Measurements from ENCODE around the gene G3BP1. TPM values are rescaled to one million over a fixed set of nuclear protein-coding genes. Genes with fewer than 3 reads are reported as not detected.
"Not testable (repeated sequence)": the region's sequence is repeated elsewhere in the genome, so short reads cannot be mapped to it uniquely, and the experiment has no call there.

G3BP1 gene
- total RNA-seq (2022) = 291 and 329 TPM in 2 replicates
- Bru-seq, nascent RNA = percentile 98 among the genes with signal in this experiment
- percentile 99 among the genes with signal in this experiment for BruChase-seq, experiment 1, labeled RNA remaining after a 2-hour chase
- BruChase-seq, experiment 2, labeled RNA remaining after a 6-hour chase = percentile 99 among the genes with signal in this experiment
- long read RNA-seq, full-length matches to known transcripts = 558 of 675 reads
- long read RNA-seq, partial matches to known transcripts = 19 of 675 reads
- long read RNA-seq, other reads (novel, unspliced or antisense) = 98 of 675 reads

DNA sequence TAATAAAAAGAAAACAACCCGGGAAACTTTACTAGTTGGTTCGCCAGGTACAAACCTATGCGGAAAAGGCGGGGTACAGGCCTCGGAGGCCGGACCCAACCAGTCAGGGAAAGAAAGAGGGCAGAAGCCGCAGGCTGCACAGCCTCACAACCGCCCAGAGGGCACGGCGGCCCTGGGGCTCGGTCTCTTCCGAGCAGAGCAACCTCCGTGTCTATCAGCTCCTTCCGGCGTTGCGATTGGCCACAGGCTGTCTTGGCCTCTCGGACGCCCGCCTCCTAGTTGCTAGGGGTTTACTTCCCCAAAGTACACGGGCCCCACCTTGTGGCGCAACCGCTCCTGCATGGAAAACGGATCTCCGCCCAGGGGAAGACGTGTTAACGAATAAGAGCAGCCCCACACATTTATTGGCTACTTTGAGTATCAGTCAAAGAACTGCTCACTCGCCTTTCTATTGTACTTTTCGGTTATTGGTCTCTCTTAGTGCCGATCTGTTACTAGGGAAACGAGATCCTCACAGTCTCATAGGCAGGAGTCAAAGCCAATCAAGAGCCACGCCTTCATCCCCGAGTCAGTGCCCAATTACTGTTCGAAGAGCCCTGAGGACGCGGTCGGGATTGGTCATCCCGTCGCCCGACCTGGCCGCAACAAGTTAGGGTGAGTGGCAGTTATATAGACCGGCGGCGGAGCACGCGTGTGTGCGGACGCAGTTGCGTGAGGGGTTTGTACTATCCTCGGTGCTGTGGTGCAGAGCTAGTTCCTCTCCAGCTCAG is at the start of gene G3BP1:
Gene G3BP1, plus strand, starts transcription at position 696 of the 770 bp plus-strand sequence. CDS start 14,667 bp downstream, outside the sequence.
- H3K27me3 ChIP-seq (replicated peaks; ENCODE audit: control insufficient read depth, insufficient read depth, low read length) = no peaks in the 10 kb centered on the region
- peak; percentile 100 for DNase-seq
- H3K4me3 ChIP-seq (ENCODE audit: low read depth, low read length) = peak within 1 kb of the TSS; percentile 98
- peaks cover 29% of the 10 kb centered on the region for H3K36me3 Mint-ChIP-seq (ENCODE audit: insufficient read depth, unreplicated experiment)
- TF ChIP-seq, protein P1, sequence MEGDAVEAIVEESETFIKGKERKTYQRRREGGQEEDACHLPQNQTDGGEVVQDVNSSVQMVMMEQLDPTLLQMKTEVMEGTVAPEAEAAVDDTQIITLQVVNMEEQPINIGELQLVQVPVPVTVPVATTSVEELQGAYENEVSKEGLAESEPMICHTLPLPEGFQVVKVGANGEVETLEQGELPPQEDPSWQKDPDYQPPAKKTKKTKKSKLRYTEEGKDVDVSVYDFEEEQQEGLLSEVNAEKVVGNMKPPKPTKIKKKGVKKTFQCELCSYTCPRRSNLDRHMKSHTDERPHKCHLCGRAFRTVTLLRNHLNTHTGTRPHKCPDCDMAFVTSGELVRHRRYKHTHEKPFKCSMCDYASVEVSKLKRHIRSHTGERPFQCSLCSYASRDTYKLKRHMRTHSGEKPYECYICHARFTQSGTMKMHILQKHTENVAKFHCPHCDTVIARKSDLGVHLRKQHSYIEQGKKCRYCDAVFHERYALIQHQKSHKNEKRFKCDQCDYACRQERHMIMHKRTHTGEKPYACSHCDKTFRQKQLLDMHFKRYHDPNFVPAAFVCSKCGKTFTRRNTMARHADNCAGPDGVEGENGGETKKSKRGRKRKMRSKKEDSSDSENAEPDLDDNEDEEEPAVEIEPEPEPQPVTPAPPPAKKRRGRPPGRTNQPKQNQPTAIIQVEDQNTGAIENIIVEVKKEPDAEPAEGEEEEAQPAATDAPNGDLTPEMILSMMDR (IDR thresholded peaks at IDR 0.05; ENCODE audit: insufficient read depth in 1 of 2, low read depth in 1 of 2, low read length in 1 of 2, severe bottlenecking in 1 of 2, unreplicated experiment in 1 of 2) = peak; percentile 4 to 60
- no TSS peak for BruUV-seq (replicated peaks)
- peaks cover 17% of the 10 kb centered on the region for H3K4me1 Mint-ChIP-seq (ENCODE audit: low read depth, unreplicated experiment)
- intact Hi-C loops (cut with micrococcal nuclease; ENCODE audit: unreplicated experiment) = loop anchor here (1.0 to 5.0 kb wide), 4 partner anchors 13 to 519 kb away; partner anchors contain the start of genes ATOX1 and GM2A
- no peak within 1 kb of the TSS for H3K4me3 Mint-ChIP-seq (ENCODE audit: unreplicated experiment)
- no peaks in the 10 kb centered on the region for H3K9me3 Mint-ChIP-seq (ENCODE audit: unreplicated experiment)
- no peaks in the 10 kb centered on the region for H3K27me3 Mint-ChIP-seq (ENCODE audit: insufficient read depth, unreplicated experiment)
- POLR2A ChIA-PET = interaction anchor here (0.5 to 3.0 kb wide), 12 partner anchors 10 to 518 kb away, joined by 3 to 17 read pairs (median 4); partner anchors contain the start of genes ATOX1 and GM2A
- H3K4me1 ChIP-seq = no peaks in the 10 kb centered on the region; the same call in 1 of the 2 replicates
- no peaks in the 10 kb centered on the region; the same call in 1 of the 2 replicates for H3K36me3 ChIP-seq (ENCODE audit: control insufficient read depth, insufficient read depth, low read length)
- CTCF ChIA-PET = interaction anchor here (0.6 to 2.4 kb wide), 14 partner anchors 12 to 324 kb away, joined by 3 to 25 read pairs (median 4); partner anchors contain the start of genes ATOX1 and SLC36A1
- no peaks in the 10 kb centered on the region for H3K9me3 ChIP-seq
- H3K27ac Mint-ChIP-seq (ENCODE audit: unreplicated experiment) = no peak within 1 kb of the TSS

DNA sequence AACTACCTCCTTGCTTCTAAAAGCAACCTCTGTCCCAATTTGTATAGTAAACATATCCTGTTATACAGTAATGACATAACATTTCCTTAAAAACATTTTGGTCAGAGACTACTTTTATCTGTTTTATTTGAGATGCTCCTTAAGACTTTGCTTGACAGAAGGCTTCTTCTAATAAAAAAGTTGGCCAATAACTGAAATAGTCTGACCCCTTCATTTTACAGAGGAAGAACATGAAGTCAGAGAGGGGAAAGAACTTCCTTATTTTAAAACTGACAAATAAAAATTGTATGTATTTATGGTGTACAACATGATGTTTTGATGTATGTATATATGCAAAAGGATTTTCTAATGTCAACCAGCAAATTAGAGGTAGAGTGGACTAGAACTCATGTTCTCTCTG is 49.2 kb upstream of the G3BP1 start:
- Mint-ChIP-seq H3K27me3 (ENCODE audit: insufficient read depth, unreplicated experiment) (no peaks in the 10 kb centered on the region), H3K4me1 (ENCODE audit: low read depth, unreplicated experiment) (no peaks in the 10 kb centered on the region), H3K4me3 (ENCODE audit: unreplicated experiment) (no peak overlapping the region), H3K9me3 (ENCODE audit: unreplicated experiment) (no peaks in the 10 kb centered on the region), H3K27ac (ENCODE audit: unreplicated experiment) (no peak overlapping the region), H3K36me3 (ENCODE audit: insufficient read depth, unreplicated experiment) (no peaks in the 10 kb centered on the region)
- TF ChIP-seq, protein P1 (IDR thresholded peaks at IDR 0.05; ENCODE audit: insufficient read depth in 1 of 2, low read depth in 1 of 2, low read length in 1 of 2, severe bottlenecking in 1 of 2, unreplicated experiment in 1 of 2) = no peak
- no peak for DNase-seq
- H3K4me1 ChIP-seq = no peaks in the 10 kb centered on the region
- no TSS peak for BruUV-seq (replicated peaks)
- H3K4me3 ChIP-seq (ENCODE audit: low read depth, low read length) = no peak overlapping the region
- H3K9me3 ChIP-seq = no peaks in the 10 kb centered on the region
- CTCF ChIA-PET = no interaction called here
- intact Hi-C loops (cut with micrococcal nuclease; ENCODE audit: unreplicated experiment) = no loop called here
- H3K36me3 ChIP-seq (ENCODE audit: control insufficient read depth, insufficient read depth, low read length) = no peaks in the 10 kb centered on the region
- POLR2A ChIA-PET = no interaction called here
- H3K27me3 ChIP-seq (replicated peaks; ENCODE audit: control insufficient read depth, insufficient read depth, low read length) = no peaks in the 10 kb centered on the region

DNA sequence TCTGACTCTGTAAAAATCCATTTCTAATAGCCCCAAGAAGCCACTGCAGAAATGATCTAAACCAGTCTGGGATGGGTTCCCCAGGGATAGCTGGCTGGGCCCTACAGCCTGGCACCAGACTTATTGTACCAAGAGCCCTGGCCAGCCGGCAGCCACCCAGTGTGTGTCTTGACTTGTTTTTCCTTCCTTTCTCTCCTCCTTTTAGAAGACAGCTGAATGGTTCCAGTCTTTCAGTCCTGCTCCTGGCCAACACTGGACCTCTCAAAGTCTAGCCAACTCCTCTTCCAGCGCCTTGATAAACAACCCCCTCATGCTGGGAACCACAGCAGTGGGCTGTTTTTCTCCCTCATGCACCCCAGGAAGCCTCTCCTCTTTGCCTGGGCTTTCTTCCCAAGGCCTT is 47.4 kb upstream of the G3BP1 start:
- intact Hi-C loops (cut with micrococcal nuclease; ENCODE audit: unreplicated experiment) = no loop called here
- POLR2A ChIA-PET = no interaction called here
- no peaks in the 10 kb centered on the region for H3K27me3 ChIP-seq (replicated peaks; ENCODE audit: control insufficient read depth, insufficient read depth, low read length)
- no peak for DNase-seq
- Mint-ChIP-seq H3K4me3 (ENCODE audit: unreplicated experiment) (no peak overlapping the region), H3K9me3 (ENCODE audit: unreplicated experiment) (no peaks in the 10 kb centered on the region), H3K4me1 (ENCODE audit: low read depth, unreplicated experiment) (no peaks in the 10 kb centered on the region), H3K27ac (ENCODE audit: unreplicated experiment) (no peak overlapping the region), H3K36me3 (ENCODE audit: insufficient read depth, unreplicated experiment) (no peaks in the 10 kb centered on the region), H3K27me3 (ENCODE audit: insufficient read depth, unreplicated experiment) (no peaks in the 10 kb centered on the region)
- H3K4me1 ChIP-seq = no peaks in the 10 kb centered on the region
- H3K9me3 ChIP-seq = peaks cover 6% of the 10 kb centered on the region
- no TSS peak for BruUV-seq (replicated peaks)
- CTCF ChIA-PET = no interaction called here
- no peaks in the 10 kb centered on the region for H3K36me3 ChIP-seq (ENCODE audit: control insufficient read depth, insufficient read depth, low read length)
- TF ChIP-seq, protein P1 (IDR thresholded peaks at IDR 0.05; ENCODE audit: insufficient read depth in 1 of 2, low read depth in 1 of 2, low read length in 1 of 2, severe bottlenecking in 1 of 2, unreplicated experiment in 1 of 2) = no peak
- H3K4me3 ChIP-seq (ENCODE audit: low read depth, low read length) = no peak overlapping the region

DNA sequence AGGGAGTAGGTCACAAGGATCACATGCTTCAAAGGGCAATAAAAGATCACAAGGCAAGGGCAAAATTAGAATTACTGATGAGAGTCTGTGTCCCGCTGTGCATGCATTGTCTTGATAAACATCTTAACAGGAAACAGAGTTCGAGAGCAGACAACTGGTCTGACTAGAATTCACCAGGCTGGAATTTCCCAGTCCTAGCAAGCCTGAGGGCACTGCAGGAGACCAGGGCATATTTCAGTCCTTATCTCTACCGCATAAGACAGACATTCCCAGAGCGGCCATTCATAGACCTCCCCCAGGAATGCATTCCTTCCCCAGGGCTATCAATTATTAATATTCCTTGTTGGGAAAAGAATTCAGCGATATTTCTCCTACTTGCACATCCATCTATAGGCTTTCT is 42.2 kb upstream of the G3BP1 start:
- H3K27ac Mint-ChIP-seq (ENCODE audit: unreplicated experiment); H3K36me3 ChIP-seq (ENCODE audit: control insufficient read depth, insufficient read depth, low read length); POLR2A ChIA-PET; BruUV-seq (replicated peaks); H3K27me3 ChIP-seq (replicated peaks; ENCODE audit: control insufficient read depth, insufficient read depth, low read length); intact Hi-C loops (cut with micrococcal nuclease; ENCODE audit: unreplicated experiment); H3K4me1 ChIP-seq; H3K27me3 Mint-ChIP-seq (ENCODE audit: insufficient read depth, unreplicated experiment); H3K36me3 Mint-ChIP-seq (ENCODE audit: insufficient read depth, unreplicated experiment); H3K4me3 Mint-ChIP-seq (ENCODE audit: unreplicated experiment); H3K4me3 ChIP-seq (ENCODE audit: low read depth, low read length); H3K9me3 Mint-ChIP-seq (ENCODE audit: unreplicated experiment); H3K4me1 Mint-ChIP-seq (ENCODE audit: low read depth, unreplicated experiment); CTCF ChIA-PET: not testable (repeated sequence)
- peak; percentile 47 to 61 for DNase-seq
- H3K9me3 ChIP-seq = peaks cover 21% of the 10 kb centered on the region
